Stimulated activated CD4-positive, alpha-beta T cell treated with anti-CD3 and anti-CD28 coated beads, Interleukin-12 subunit alpha, Interleukin-12 subunit beta, amount 100 ng/mL, for 48 hours (primary cell): ENCODE data around the gene SNRPF.

Experiments used
- DNase-seq, 3 donors: peaks; one replicate each; pipeline ENCODE4 v3.0.0-alpha.2; 2020; ENCODE audit warnings: low read depth in 2 of 3, low spot score in 1 of 3

The SNRPF gene

GRCh38 chr12:95859344-95859816 is 628 bp downstream of the SNRPF start:
- DNase-seq = peak in 2 of 3 donors; percentile 12 to 17

- DNase-seq = no peak
Observed at GRCh38 chr12:95859947-95860850, 1.4 kb downstream of the SNRPF start.

GRCh38 chr12:95862038-95862437 is 3.3 kb downstream of the SNRPF start:
- no peak for DNase-seq

GRCh38 chr12:95863337-95863736 is 4.6 kb downstream of the SNRPF start:
- no peak for DNase-seq

GRCh38 chr12:95870897-95871296 is 12.1 kb downstream of the SNRPF start:
- no peak for DNase-seq

- DNase-seq = no peak
Observed at GRCh38 chr12:95874452-95874851, 15.7 kb downstream of the SNRPF start.

- no peak for DNase-seq
Observed at GRCh38 chr12:95877622-95878021, 18.9 kb downstream of the SNRPF start.

GRCh38 chr12:95880895-95881294 is 22.1 kb downstream of the SNRPF start:
- no peak for DNase-seq

- DNase-seq = no peak
Observed at GRCh38 chr12:95881331-95881955, 22.7 kb downstream of the SNRPF start.

GRCh38 chr12:95882080-95882479 is 23.3 kb downstream of the SNRPF start:
- no peak for DNase-seq

GRCh38 chr12:95882873-95883272 is 24.1 kb downstream of the SNRPF start:
- no peak for DNase-seq

- no peak for DNase-seq
Observed at GRCh38 chr12:95884998-95885397, 26.2 kb downstream of the SNRPF start.

GRCh38 chr12:95887311-95887710 is 28.6 kb downstream of the SNRPF start:
- no peak for DNase-seq

- no peak for DNase-seq
Observed at GRCh38 chr12:95890958-95891357, 32.2 kb downstream of the SNRPF start.

GRCh38 chr12:95896846-95897245 is 38.1 kb downstream of the SNRPF start:
- DNase-seq = no peak

- no peak for DNase-seq
Observed at GRCh38 chr12:95898081-95898480, 39.3 kb downstream of the SNRPF start.

- no peak for DNase-seq
Observed at GRCh38 chr12:95908573-95908972, 49.8 kb downstream of the SNRPF start.

GRCh38 chr12:95909871-95910270 is 51.1 kb downstream of the SNRPF start:
- DNase-seq = no peak
